EH (cell line): ENCODE results near the gene TNNT3.
"Not testable (repeated sequence)": the region's sequence is repeated elsewhere in the genome, so short reads cannot be mapped to it uniquely, and the experiment has no call there.

Experiments
- DNase-seq: peaks from one replicate; pipeline ENCODE4 v3.0.0-alpha.2; 2015; ENCODE audit warnings: low read depth

The TNNT3 gene

GRCh38 chr11:1935156-1936071 is 15.9 kb downstream of the TNNT3 start:
- no peak for DNase-seq

DNA sequence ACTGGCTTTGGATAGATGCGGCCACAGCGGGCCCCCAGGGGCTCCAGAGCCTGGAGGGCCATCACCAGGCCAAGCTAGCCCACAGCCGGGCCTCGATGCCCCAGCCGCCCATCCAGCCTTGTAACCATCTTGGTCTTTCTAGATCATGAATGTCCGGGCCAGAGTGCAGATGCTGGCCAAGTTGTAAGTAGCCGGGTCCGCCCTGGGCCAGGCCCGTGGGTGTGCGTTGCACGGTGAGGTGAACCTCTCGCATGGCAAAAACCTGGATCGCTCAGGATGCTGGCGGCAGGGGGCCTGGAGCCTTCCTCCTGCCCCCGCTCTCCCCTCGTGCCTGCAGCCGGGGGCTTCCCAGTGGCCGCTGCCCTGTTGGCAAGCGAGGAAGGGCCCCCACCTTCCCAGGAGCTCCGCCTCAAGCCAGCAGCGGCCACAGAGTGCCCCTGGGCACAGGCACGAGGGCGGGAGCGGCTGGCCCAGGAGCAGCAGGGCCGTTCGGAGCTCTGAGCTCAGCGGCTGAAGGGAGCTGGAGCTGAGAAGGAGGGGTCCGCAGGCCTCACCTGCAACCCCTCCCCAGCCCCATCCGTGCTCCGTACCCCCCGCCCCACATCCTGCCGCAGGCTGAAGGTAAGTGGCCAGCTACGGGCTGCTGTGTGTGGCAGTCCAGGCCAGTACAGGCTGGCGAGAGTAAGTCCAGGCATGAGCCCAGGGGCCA is 16.7 kb downstream of the TNNT3 start:
- DNase-seq: no peak

GRCh38 chr11:1936781-1937615 is 17.5 kb downstream of the TNNT3 start:
- no peak for DNase-seq

DNA sequence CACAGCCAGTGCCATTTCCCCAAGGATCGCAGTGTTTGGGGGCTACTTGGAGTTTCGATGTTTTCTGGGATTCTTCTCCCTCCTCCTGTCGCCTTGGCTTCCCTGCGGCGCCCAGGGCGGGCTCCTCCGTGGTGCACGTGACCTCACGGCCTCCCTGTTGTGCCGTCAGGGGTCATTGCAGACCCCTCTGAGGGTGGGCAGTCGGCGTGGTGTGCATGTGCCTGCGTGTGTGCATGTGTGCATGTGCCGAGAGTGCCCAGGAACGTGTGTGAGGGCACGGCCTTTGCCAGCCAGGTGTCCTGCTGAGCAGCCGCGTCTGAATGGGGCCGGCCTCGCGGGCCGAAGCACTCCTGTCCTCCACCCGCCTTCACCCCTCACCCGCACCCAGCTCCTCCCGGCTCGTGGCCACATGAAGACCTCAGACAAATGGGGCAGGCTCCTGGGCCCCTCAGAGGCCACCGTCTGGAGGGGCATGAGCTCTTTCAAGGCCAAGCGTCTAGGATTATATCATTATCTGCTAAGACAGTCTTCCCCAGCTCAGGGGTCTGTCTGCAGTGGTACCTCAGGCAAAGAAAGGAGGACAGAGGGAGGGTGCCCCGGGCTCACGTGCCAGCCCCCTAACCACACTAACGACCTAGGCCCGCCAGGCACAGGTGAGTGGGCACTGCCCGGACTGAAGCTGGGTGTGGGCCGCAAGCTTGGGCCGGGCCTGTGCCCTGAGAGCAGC is 18.3 kb downstream of the TNNT3 start:
- no peak for DNase-seq

DNA sequence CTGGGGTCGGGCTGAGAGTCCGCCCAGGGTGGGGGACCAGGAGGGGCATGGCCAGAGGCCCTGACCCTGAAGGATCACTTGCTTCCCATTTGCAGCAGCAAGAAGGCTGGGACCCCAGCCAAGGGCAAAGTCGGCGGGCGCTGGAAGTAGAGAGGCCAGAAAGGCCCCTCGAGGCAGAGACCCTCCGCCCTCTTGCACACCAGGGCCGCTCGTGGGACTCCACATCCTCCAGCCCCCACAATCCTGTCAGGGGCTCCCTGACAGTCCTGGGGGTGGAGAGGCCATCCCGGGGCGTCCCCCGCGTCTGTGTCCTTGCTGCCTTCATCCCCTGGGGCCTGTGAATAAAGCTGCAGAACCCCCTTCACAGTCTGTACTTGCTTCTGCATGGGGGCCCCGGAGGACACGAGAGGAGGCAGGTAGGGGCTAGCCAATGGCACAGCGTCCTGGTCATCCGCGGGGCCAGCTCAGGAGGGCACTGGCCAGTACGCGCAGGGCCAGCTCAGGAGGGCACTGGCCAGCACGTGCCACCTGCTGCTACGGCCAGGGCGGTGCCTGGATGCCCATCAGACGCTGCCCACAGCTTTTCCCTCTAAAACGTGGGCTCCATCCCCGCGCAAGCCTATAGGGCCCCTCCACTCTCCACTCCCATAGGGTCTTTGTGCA is 19.0 kb downstream of the TNNT3 start:
- DNase-seq: no peak

DNA sequence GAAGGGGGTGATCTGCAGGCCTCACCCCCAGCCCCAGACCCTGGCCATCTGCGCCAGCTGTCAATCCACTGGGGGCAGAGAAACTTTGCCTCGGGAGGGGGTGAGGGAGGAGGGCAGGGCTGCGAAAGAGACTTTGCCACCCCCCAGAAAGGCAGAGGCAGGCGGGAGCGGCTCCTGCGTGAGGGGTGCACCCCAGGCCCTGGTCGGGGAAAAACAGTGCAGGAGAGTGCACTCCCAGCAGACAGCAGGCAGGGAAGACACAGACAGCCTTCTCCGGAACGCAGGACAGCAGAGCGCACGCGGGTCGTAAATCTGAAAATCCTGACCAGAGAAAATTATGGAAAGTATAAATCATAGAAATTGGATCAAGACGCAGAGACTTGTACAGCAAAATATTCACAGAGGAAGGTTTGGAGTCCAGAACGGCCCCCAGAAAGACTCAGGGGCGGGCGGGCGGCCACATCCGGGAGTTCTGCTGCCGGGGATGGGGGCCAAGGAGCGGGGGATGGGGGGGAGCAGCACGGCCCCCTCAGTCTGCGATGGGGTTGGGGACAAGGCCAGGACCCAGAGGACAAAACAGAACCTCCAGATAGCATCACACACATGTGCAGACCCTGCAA is 19.6 kb downstream of the TNNT3 start:
- DNase-seq: peak; percentile 23

DNA sequence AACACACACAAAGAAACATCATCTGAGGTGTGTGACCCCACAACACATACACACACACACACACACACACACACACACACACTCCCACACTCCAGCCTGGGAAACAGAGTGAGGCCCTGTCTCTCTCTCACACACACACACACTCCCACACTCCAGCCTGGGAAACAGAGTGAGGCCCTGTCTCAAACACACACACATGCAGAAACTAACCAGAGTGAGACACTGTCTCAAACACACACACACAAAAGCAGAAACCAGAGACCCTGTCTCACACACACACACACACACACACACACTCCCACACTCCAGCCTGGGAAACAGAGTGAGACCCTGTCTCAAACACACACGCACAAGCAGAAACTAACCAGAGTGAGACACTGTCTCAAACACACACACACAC is 20.3 kb downstream of the TNNT3 start:
- DNase-seq: not testable (repeated sequence)

GRCh38 chr11:1942558-1943260 is 23.2 kb downstream of the TNNT3 start:
- DNase-seq: no peak

GRCh38 chr11:1943576-1943975 is 24.1 kb downstream of the TNNT3 start:
- no peak for DNase-seq

DNA sequence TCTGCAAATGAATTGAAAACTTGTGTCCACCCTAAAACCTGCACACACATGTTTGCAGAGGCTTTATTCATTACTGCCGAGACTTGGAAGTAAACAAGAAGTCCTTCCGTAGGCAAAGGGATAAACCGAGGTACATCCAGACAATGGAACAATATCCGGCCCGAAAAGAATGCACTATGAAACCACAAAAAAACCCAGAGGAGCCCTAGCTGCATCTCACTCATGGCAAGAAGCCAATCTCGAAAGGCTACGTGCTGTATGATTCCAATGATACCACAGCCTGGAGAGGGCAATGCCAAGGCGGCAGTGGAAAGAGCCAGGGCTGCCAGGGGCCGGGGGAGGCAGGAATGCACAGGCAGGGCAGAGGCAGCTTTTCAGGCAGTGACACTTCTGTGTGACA is 24.5 kb downstream of the TNNT3 start:
- DNase-seq: peak; percentile 71

DNA sequence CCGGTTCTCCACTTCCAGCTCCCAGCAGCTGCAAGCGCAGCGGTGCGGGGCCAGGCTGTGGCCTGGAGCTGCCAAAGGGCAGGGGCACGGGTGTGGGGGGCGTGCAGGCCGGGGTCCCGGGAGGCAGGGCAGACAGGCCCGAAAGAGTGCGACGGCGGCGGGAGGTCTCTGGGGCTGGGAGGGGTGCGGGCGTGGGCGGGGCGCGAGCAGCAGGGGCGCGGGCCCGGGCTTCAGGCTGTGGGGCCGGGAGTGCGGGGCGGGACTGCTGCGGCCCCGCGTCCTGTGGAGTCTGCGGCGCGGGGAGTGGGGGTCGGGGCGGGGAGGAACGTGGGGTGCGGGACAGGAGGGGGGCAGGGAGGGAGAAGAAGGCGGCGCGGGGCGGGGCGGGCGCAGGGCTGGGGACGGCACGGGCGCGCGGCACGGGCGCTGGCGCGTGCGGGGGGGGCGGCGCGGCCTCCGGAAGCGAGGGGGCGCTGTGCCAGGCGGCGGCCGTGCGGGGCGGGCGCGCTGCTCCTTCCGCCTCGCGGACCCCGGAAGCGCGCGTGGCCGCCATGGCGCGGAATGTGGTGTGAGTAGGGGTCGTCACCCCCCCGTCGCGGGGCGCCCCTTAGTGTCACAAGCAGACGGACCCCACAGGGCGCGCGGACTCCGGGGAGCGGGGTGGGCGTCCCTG is 27.4 kb downstream of the TNNT3 start, which contains the start of gene MRPL23:
TSS of gene MRPL23 (plus strand) at position 521 of the 673 bp plus-strand sequence. CDS start at position 552, 31 bp downstream.
- DNase-seq: no peak

- DNase-seq: no peak
Measured at GRCh38 chr11:1947592-1948237, 28.2 kb downstream of the TNNT3 start.

GRCh38 chr11:1948389-1948788 is 28.9 kb downstream of the TNNT3 start:
- DNase-seq: no peak

GRCh38 chr11:1949302-1949701 is 29.8 kb downstream of the TNNT3 start:
- DNase-seq: no peak

DNA sequence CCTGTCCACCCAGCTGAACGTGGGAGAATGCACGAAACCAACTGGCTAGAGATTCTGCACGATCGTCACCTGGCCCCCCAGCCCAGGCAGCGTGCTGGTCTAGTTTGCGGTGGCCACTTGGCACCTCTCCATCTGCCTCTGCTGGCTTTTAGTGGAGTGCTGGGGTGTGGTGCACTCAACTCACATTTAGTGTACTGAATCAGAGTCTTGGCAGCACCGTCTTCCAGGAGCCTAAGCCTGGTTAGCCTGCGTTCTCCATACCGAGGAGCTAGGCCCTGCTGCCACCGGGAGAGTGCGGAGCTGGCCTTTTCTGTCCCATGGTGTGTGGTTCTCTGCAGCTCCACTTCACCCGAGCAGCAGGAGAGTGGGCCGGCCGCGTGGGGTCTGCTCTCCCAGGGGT is 30.4 kb downstream of the TNNT3 start:
- no peak for DNase-seq

DNA sequence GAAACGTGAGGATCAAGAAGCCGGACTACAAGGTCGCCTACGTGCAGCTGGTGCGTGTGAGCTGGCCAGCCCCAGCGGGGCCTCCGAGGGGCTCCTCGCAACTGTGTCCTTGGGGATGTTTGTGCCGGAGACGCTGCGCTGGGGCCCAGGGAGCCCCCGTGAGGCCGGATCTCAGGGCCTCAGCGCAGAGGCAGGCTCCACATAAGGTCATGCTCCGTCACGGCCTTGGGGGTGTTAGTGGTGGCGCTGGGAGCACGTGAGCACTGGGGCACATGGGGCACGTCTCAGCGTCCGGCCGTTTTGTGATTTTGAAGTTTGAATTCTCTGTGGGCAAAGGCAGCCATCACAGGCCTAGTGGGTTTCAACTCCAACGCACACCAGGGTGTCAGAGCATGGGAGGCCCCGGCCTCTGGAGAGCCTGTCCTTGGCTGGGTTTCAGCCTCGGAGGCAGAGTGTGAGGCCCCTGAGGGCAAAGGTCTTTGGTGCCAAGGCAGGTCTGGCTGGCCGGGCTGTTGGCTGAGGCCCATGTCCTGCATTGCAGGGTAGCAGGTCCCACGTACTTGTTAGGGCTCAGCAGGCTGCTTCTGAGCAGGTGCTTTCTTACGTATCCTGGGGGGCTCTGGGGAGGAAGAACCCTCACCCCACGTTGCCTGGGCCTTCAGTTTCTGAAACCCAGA is 33.4 kb downstream of the TNNT3 start:
- DNase-seq: no peak

DNA sequence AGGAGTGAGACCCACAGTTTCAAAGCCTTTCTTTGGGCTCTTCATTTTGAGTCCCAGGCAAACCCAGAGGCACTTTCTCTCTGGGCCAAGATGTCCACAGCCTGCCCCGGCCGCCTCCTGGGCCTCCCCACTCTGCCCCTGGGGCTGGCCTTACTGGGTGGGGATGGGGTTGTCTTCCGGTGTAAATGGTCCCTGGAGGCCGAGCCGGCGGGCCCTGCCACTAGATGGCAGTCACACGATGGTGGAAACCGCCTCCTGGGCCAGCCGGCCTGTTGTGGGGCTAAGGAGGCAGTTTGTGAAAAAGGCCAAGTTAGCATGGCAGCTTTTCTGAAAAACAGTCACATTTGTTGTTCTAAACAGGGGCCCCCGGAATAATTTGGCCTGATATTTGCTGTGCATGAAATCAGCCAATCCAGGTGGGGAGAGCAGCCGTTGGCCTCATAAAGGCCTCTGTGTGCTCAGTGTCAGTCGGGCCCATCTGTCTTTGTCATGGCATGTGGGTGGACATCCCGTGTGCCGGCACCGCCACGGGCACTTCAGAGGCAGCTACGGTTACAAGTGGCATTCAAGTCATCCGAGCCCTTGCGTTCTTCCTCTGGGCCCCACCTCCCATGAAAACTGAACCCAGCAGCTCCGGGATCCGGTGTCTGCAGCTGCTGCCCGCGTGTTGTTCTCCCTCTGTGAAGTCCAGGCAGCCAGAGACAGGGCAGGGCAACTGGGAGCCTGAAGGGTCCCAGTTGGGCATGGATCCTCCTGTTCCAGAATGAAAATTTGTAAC is 34.2 kb downstream of the TNNT3 start:
- peak; percentile 12 for DNase-seq
